B cell (primary cell): ENCODE data around the gene RDH11. TPM values are rescaled to one million over a fixed set of nuclear protein-coding genes. Genes with fewer than 3 reads are reported as not detected.

Experiments used
- ATAC-seq: fragments of 200-7000 bp; cut with Tn5 transposase; one replicate; pipeline ENCODE4 v1.10.0; 2021; ENCODE audit warnings: low read depth, mild to moderate bottlenecking, moderate number of reproducible peaks, moderate library complexity
- CTCF ChIA-PET: fragments of 350-600 bp; sonication (Branson Sonifier 250); formaldehyde crosslinking; loops from one replicate; lab custom pipeline; 2021; ENCODE audit warnings: antibody characterized with exemption, inconsistent platforms; lab: Charles Lee
- POLR2A ChIA-PET: fragments of 350-600 bp; sonication (Branson Sonifier 250); formaldehyde crosslinking; loops from one replicate; lab custom pipeline; 2021; ENCODE audit warnings: antibody characterized with exemption; lab: Charles Lee
- DNase-seq: peaks from one replicate; pipeline ENCODE4 v3.0.0; 2013
- H2AFZ ChIP-seq: 2 replicates; pipeline ENCODE4 v1.6.1; 2012; ENCODE audit warnings: mild to moderate bottlenecking, low read depth, low read length; ENCODE audit not compliant: insufficient read depth, poor library complexity, severe bottlenecking
- H3K27ac ChIP-seq, 2 donors: 1 replicate in 1 of 2; 2 replicates in 1 of 2; pipeline ENCODE4 v1.5.1; 2012 to 2013; ENCODE audit warnings: low read length in 2 of 2, mild to moderate bottlenecking in 2 of 2, moderate library complexity in 1 of 2
- H3K27me3 ChIP-seq, 4 experiments: fragments of 200-600 bp in 1 of 4; sonication (generic) in 1 of 4; replicated peaks in 1 of 4; 1 replicate in 2 of 4; 2 replicates in 2 of 4; pipeline versions ENCODE4 v1.6.1 to v1.7.0; 2013 to 2016; ENCODE audit warnings: low read length in 3 of 4, mild to moderate bottlenecking in 2 of 4, mixed read lengths in 1 of 4, moderate library complexity in 1 of 4; ENCODE audit not compliant: insufficient read depth in 4 of 4, control insufficient read depth in 3 of 4; ENCODE audit errors: control extremely low read depth in 1 of 4
- H3K36me3 ChIP-seq, 2 experiments: replicated peaks in 1 of 2; 1 replicate in 1 of 2; 2 replicates in 1 of 2; pipeline versions ENCODE4 v1.6.1 to v1.7.1; 2013; ENCODE audit warnings: low read length in 1 of 2; ENCODE audit not compliant: insufficient read depth in 2 of 2, control insufficient read depth in 1 of 2; ENCODE audit errors: control extremely low read depth in 1 of 2, extremely low read depth in 1 of 2
- H3K4me1 ChIP-seq, 2 donors: fragments of 200-600 bp in 1 of 2; sonication (generic) in 1 of 2; 1 replicate in 1 of 2; 2 replicates in 1 of 2; pipeline versions ENCODE4 v1.5.1 to v1.6.1; 2013 to 2017; ENCODE audit warnings: low read length in 2 of 2; ENCODE audit not compliant: control insufficient read depth in 2 of 2, insufficient read depth in 2 of 2
- H3K4me2 ChIP-seq: replicated peaks from 2 replicates; pipeline ENCODE3; 2012; ENCODE audit warnings: mild to moderate bottlenecking, low read depth, low read length; ENCODE audit not compliant: poor library complexity, severe bottlenecking
- H3K4me3 ChIP-seq, 5 experiments: fragments of 200-600 bp in 1 of 5; sonication (generic) in 1 of 5; 1 replicate in 3 of 5; 2 replicates in 2 of 5; pipeline versions ENCODE4 v1.5.1 to v1.7.0; 2011 to 2016; ENCODE audit warnings: low read length in 4 of 5, mild to moderate bottlenecking in 4 of 5, low read depth in 2 of 5, control low read depth in 1 of 5, moderate library complexity in 1 of 5; ENCODE audit not compliant: insufficient read depth in 1 of 5; ENCODE audit errors: control extremely low read depth in 1 of 5, extremely low read depth in 1 of 5
- H3K79me2 ChIP-seq: fragments of 200-600 bp; sonication (generic); one replicate; pipeline ENCODE4 v1.6.0; 2016; ENCODE audit warnings: low read length; ENCODE audit not compliant: control insufficient read depth, insufficient read depth
- H3K9ac ChIP-seq: fragments of 200-600 bp; sonication (generic); 2 replicates; pipeline ENCODE4 v1.6.1; 2017; ENCODE audit warnings: mild to moderate bottlenecking, low read length, moderate library complexity
- H3K9me3 ChIP-seq, 3 donors: one replicate each; pipeline versions ENCODE4 v1.6.1 to v1.7.1; 2013; ENCODE audit warnings: low read length in 2 of 3; ENCODE audit not compliant: control insufficient read depth in 2 of 3, insufficient read depth in 1 of 3; ENCODE audit errors: control extremely low read depth in 1 of 3
- H4K20me1 ChIP-seq: 2 replicates; pipeline ENCODE4 v1.6.0; 2012; ENCODE audit warnings: mild to moderate bottlenecking, low read length; ENCODE audit not compliant: insufficient read depth, control insufficient read depth, poor library complexity, severe bottlenecking
- H3K27ac Mint-ChIP-seq: one replicate; pipeline ENCODE4 v1.8.0; 2021; ENCODE audit warnings: mixed read lengths
- H3K27me3 Mint-ChIP-seq: one replicate; pipeline ENCODE4 v1.8.0; 2021; ENCODE audit warnings: mixed read lengths
- H3K4me1 Mint-ChIP-seq: one replicate; pipeline ENCODE4 v1.8.0; 2021; ENCODE audit warnings: mixed read lengths
- H3K4me3 Mint-ChIP-seq: one replicate; pipeline ENCODE4 v1.8.0; 2021; ENCODE audit warnings: mixed read lengths
- H3K9me3 Mint-ChIP-seq: one replicate; pipeline ENCODE4 v1.8.0; 2022; ENCODE audit warnings: mixed read lengths; ENCODE audit not compliant: insufficient read depth
- EZH2 ChIP-seq: IDR thresholded peaks from 2 replicates; pipeline ENCODE4 v1.6.1; 2012; ENCODE audit warnings: borderline replicate concordance, low read depth, mild to moderate bottlenecking, moderate library complexity, low read length; ENCODE audit not compliant: insufficient read depth, poor library complexity, severe bottlenecking
- WGBS: methylation state at CpG from one replicate; pipeline ENCODE4 v1.1.5; 2013; ENCODE audit warnings: missing lambda C conversion rate; ENCODE audit not compliant: insufficient coverage; 5-methylcytosine and 5-hydroxymethylcytosine counted together
- intact Hi-C: fragments of 100-400 bp; cut with micrococcal nuclease; formaldehyde crosslinking; loops from one replicate; pipeline ENCODE4 v1.10.0; 2022
- polyA plus RNA-seq: library from polyadenylated mRNA; depleted of rRNA; stranded (reverse); fragments of >200 nt; gene quantifications from 2 replicates; pipeline ENCODE4 v1.2.3, GENCODE V29; 2012
- total RNA-seq, 2 donors: library from RNA; stranded (reverse); fragments of 120-200 nt in 1 of 2; gene quantifications; 1 replicate in 1 of 2; 2 replicates in 1 of 2; pipeline versions ENCODE4 v1.2.3 to v1.2.4, GENCODE V29; 2013 to 2022
- TF ChIP-seq, protein P1 (sequence below): fragments of 200-600 bp; IDR thresholded peaks from one replicate; pipeline ENCODE4 v1.8.0; 2022; ENCODE audit warnings: antibody characterized with exemption, mild to moderate bottlenecking

RDH11 gene
- total and polyA plus RNA-seq, 2 donors (not counting 1 experiment from before 2014, with no cell fraction given) = 32.8 to 35.2 TPM

- Histone ChIP-seq H2AFZ (no peak overlapping the region), H3K79me2 (no peaks in the 10 kb centered on the region), H3K4me1 (no peaks in the 10 kb centered on the region), H3K27ac (no peak overlapping the region), H3K4me2 (no peak overlapping the region), H3K27me3 (no peaks in the 10 kb centered on the region), H3K36me3 (peaks cover 0 to 6% of the 10 kb centered on the region in 2 experiments), H3K9ac (no peak overlapping the region), H4K20me1 (no peaks in the 10 kb centered on the region), H3K4me3 (no peak overlapping the region), H3K9me3 (no peaks in the 10 kb centered on the region)
- Mint-ChIP-seq H3K27me3 (no peaks in the 10 kb centered on the region), H3K27ac (no peak overlapping the region), H3K9me3 (no peaks in the 10 kb centered on the region), H3K4me1 (no peaks in the 10 kb centered on the region), H3K4me3 (no peak overlapping the region)
- CTCF ChIA-PET = interaction anchor here (0.6 to 1.9 kb wide), 7 partner anchors 9 to 1627 kb away, joined by 3 to 7 read pairs (median 4); partner anchors contain the start of gene ARG2
- WGBS = no CpG with 5 or more reads among the region's 1 CpG
- intact Hi-C loops = no loop called here
- ATAC-seq = no peak
- no peak for TF ChIP-seq EZH2
- TF ChIP-seq, protein P1, sequence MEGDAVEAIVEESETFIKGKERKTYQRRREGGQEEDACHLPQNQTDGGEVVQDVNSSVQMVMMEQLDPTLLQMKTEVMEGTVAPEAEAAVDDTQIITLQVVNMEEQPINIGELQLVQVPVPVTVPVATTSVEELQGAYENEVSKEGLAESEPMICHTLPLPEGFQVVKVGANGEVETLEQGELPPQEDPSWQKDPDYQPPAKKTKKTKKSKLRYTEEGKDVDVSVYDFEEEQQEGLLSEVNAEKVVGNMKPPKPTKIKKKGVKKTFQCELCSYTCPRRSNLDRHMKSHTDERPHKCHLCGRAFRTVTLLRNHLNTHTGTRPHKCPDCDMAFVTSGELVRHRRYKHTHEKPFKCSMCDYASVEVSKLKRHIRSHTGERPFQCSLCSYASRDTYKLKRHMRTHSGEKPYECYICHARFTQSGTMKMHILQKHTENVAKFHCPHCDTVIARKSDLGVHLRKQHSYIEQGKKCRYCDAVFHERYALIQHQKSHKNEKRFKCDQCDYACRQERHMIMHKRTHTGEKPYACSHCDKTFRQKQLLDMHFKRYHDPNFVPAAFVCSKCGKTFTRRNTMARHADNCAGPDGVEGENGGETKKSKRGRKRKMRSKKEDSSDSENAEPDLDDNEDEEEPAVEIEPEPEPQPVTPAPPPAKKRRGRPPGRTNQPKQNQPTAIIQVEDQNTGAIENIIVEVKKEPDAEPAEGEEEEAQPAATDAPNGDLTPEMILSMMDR = no peak
- POLR2A ChIA-PET = interaction anchor here (0.7 kb wide), 1 partner anchor 38 kb away, joined by 9 read pairs; no protein-coding TSS in a partner anchor
- no peak for DNase-seq
These were observed 51.9 kb downstream of the RDH11 start for GRCh38 chr14:67643713-67644112.

GRCh38 chr14:67641902-67642749 is 53.4 kb downstream of the RDH11 start:
- CTCF ChIA-PET = interaction anchor here (1.1 to 1.5 kb wide), 3 partner anchors 11 to 71 kb away, joined by 3 to 4 read pairs (median 3); partner anchors contain the start of gene PIGH
- no peak overlapping the region for H3K4me3 Mint-ChIP-seq
- H3K4me1 Mint-ChIP-seq = no peaks in the 10 kb centered on the region
- TF ChIP-seq, protein P1 = no peak
- no peak for TF ChIP-seq EZH2
- H2AFZ ChIP-seq = no peak overlapping the region
- H4K20me1 ChIP-seq = no peaks in the 10 kb centered on the region
- no peaks in the 10 kb centered on the region for H3K9me3 ChIP-seq
- no peaks in the 10 kb centered on the region for H3K79me2 ChIP-seq
- H3K27ac Mint-ChIP-seq = no peak overlapping the region
- H3K36me3 ChIP-seq = peaks cover 0 to 3% of the 10 kb centered on the region in 2 experiments
- no peak overlapping the region for H3K4me3 ChIP-seq
- 100% methylated on average over 1 of the region's 5 CpGs for WGBS
- no peak overlapping the region for H3K9ac ChIP-seq
- no peaks in the 10 kb centered on the region for H3K9me3 Mint-ChIP-seq
- POLR2A ChIA-PET = no interaction called here
- intact Hi-C loops = no loop called here
- no peaks in the 10 kb centered on the region for H3K4me1 ChIP-seq
- DNase-seq (no peak), ATAC-seq (no peak)
- H3K27me3 Mint-ChIP-seq = no peaks in the 10 kb centered on the region
- no peak overlapping the region for H3K4me2 ChIP-seq
- H3K27me3 ChIP-seq = no peaks in the 10 kb centered on the region
- no peak overlapping the region for H3K27ac ChIP-seq
